ENCODE measurements around the gene BID. TPM values are rescaled to one million over a fixed set of nuclear protein-coding genes. Genes with fewer than 3 reads are reported as not detected.

BID gene
- total and polyA plus RNA-seq, 2 of the 4 experiments (the other 2 are of a cell fraction): 69.5 to 240 TPM

- Histone ChIP-seq H3K4me3 (ENCODE audit: insufficient read depth, low read depth, low read length) (no peak overlapping the region), H3K79me1 (ENCODE audit: low read depth in 1 of 2, low read length in 2 of 2) (peaks cover 18 to 34% of the 10 kb centered on the region in 2 experiments), H3K23ac (ENCODE audit: low read depth, low read length) (no peak overlapping the region), H2BK120ac (ENCODE audit: low read depth, low read length) (no peak overlapping the region), H3K9ac (ENCODE audit: low read depth, low read length) (no peak overlapping the region), H3K9me3 (ENCODE audit: control insufficient read depth, insufficient read depth, low read length) (no peaks in the 10 kb centered on the region), H3K4me1 (ENCODE audit: control insufficient read depth, insufficient read depth, low read length) (peaks cover 3% of the 10 kb centered on the region; the same call in 1 of the 2 replicates), H2BK15ac (ENCODE audit: low read depth, low read length) (no peak overlapping the region), H2BK20ac (ENCODE audit: low read depth, low read length) (no peak overlapping the region), H4K91ac (ENCODE audit: insufficient read depth, low read depth, low read length) (no peak overlapping the region), H4K20me1 (ENCODE audit: insufficient read depth, low read length) (no peaks in the 10 kb centered on the region), H2AK5ac (ENCODE audit: low read depth, low read length) (no peak overlapping the region), H3K14ac (replicated peaks; ENCODE audit: low read depth, low read length) (no peak overlapping the region), H4K8ac (ENCODE audit: low read depth in 2 of 2, low read length in 2 of 2) (no peak overlapping the region), H3K27me3 (ENCODE audit: control insufficient read depth, insufficient read depth, low read length) (no peaks in the 10 kb centered on the region), H3K27ac (ENCODE audit: insufficient read depth, low read length) (no peak overlapping the region), H2BK5ac (ENCODE audit: low read depth, low read length, poor library complexity, severe bottlenecking) (no peak overlapping the region), H2AK9ac (replicated peaks; ENCODE audit: low read depth, low read length, poor library complexity) (no peak overlapping the region), H3K9me1 (ENCODE audit: insufficient read depth, low read length) (peaks cover 5% of the 10 kb centered on the region), H2AFZ (replicated peaks; ENCODE audit: low read length, poor library complexity) (no peak overlapping the region), H3K36me3 (ENCODE audit: control insufficient read depth, insufficient read depth, low read length) (peaks cover 8% of the 10 kb centered on the region), H3K4me2 (ENCODE audit: low read depth, low read length) (no peak overlapping the region), H3K4ac (ENCODE audit: low read depth, low read length) (no peak overlapping the region), H3K56ac (ENCODE audit: extremely low read depth, insufficient read depth, low read length) (no peak overlapping the region), H3K18ac (ENCODE audit: low read depth, low read length) (no peak overlapping the region), H4K5ac (ENCODE audit: low read depth, low read length) (no peak overlapping the region)
- in situ Hi-C loops (cut with MboI; ENCODE audit: low sequenced_read_pairs): no loop called here
- POLR2A ChIA-PET (ENCODE audit: unreplicated experiment): no interaction called here
- no CpG with 5 or more reads among the region's 5 CpGs for WGBS, 2 experiments (ENCODE audit: extremely low coverage in 2 of 2, insufficient read length in 1 of 2)
- DNase-seq (no peak), ATAC-seq (ENCODE audit: low read depth) (no peak; the same call in 1 of the 2 replicates)
- dilution Hi-C loops (cut with HindIII; ENCODE audit: low sequenced_read_pairs, unreplicated experiment): no loop called here
- BruUV-seq (replicated peaks): no TSS peak
- TF ChIP-seq MAFK (IDR thresholded peaks at IDR 0.05; ENCODE audit: low read depth, low read length) (no peak), MXI1 (IDR thresholded peaks at IDR 0.05; ENCODE audit: borderline replicate concordance, low read depth, low read length) (no peak), BHLHE40 (IDR thresholded peaks at IDR 0.05; ENCODE audit: low read depth, low read length) (no peak), NFE2L2 (IDR thresholded peaks at IDR 0.05; ENCODE audit: low read depth, low read length) (no peak), FOS (IDR thresholded peaks at IDR 0.05; ENCODE audit: low read depth, low read length) (no peak), ELK1 (IDR thresholded peaks at IDR 0.05; ENCODE audit: borderline replicate concordance, low read depth, low read length) (no peak), RFX5 (IDR thresholded peaks at IDR 0.05; ENCODE audit: low read depth, low read length) (no peak), RAD21 (IDR thresholded peaks at IDR 0.05; ENCODE audit: low read length) (no peak), CTCF (conservative IDR thresholded peaks at IDR 0.05; ENCODE audit: low read depth, low read length) (no peak), SMC3 (IDR thresholded peaks at IDR 0.05; ENCODE audit: low read depth, low read length) (no peak), RCOR1 (IDR thresholded peaks at IDR 0.05; ENCODE audit: insufficient replicate concordance, low read length) (no peak), USF2 (IDR thresholded peaks at IDR 0.05; ENCODE audit: low read depth, low read length) (no peak), MAZ (IDR thresholded peaks at IDR 0.05; ENCODE audit: borderline replicate concordance, low read depth, low read length) (no peak), POLR2A (IDR thresholded peaks at IDR 0.05; ENCODE audit: low read depth, low read length) (no peak), CHD1 (IDR thresholded peaks at IDR 0.05; ENCODE audit: low read depth, low read length) (no peak), CEBPB (IDR thresholded peaks at IDR 0.05; ENCODE audit: low read depth, low read length) (no peak)
- intact Hi-C loops (cut with micrococcal nuclease): no loop called here
- CTCF ChIA-PET: no interaction called here
Observed at GRCh38 chr22:17695986-17696385, 78.3 kb downstream of the BID start.
